WERI-Rb-1 (cell line): ENCODE measurements around the gene HTT-AS.
"Not testable (repeated sequence)": the region's sequence is repeated elsewhere in the genome, so short reads cannot be mapped to it uniquely, and the experiment has no call there.

Experiments used
- DNase-seq: peaks from one replicate; pipeline ENCODE4 v3.0.0-alpha.2; 2020
- H3K27ac ChIP-seq: fragments of 250-450 bp; sonication (Bioruptor Pico); 2 replicates; pipeline ENCODE4 v1.5.1; 2020; ENCODE audit warnings: mild to moderate bottlenecking, moderate library complexity
- H3K27me3 ChIP-seq: fragments of 250-450 bp; sonication (Bioruptor Pico); 2 replicates; pipeline ENCODE4 v1.5.1; 2021; ENCODE audit warnings: mild to moderate bottlenecking, low read depth, moderate library complexity; ENCODE audit not compliant: insufficient read depth, severe bottlenecking
- H3K36me3 ChIP-seq: fragments of 250-450 bp; sonication (Bioruptor Pico); 2 replicates; pipeline ENCODE4 v1.5.1; 2020; ENCODE audit warnings: mild to moderate bottlenecking, moderate library complexity
- H3K4me3 ChIP-seq: 2 replicates; pipeline ENCODE4 v1.5.1; 2011; ENCODE audit warnings: low read depth, mild to moderate bottlenecking, control low read depth, low read length
- H3K9me3 ChIP-seq: fragments of 250-450 bp; sonication (Bioruptor Pico); 2 replicates; pipeline ENCODE4 v1.5.1; 2021; ENCODE audit warnings: mild to moderate bottlenecking, moderate library complexity; ENCODE audit not compliant: severe bottlenecking
- TF ChIP-seq, protein P1 (sequence below): IDR thresholded peaks from 2 replicates; pipeline ENCODE4 v1.5.1; 2011; ENCODE audit warnings: low read depth, mild to moderate bottlenecking, control low read depth, inconsistent platforms, low read length

HTT-AS gene

DNA sequence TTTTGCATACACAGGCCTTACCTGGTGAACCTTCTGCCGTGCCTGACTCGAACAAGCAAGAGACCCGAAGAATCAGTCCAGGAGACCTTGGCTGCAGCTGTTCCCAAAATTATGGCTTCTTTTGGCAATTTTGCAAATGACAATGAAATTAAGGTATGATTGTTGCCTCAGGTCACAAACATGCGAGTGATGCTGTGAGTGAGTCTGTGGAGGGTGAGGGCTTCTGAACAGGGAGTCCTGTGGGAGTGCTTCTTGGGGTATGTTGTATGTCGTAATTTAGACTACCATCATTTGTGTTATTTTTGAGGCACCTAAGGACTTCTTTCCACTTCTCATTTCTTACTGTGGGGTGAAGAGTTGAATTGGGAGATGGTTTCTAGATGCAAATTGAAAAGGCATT is 32.9 kb upstream of the HTT-AS start:
- DNase-seq: no peak
- Histone ChIP-seq H3K36me3 (peaks cover 90% of the 10 kb centered on the region), H3K27me3 (no peaks in the 10 kb centered on the region), H3K27ac (no peak overlapping the region), H3K9me3 (no peaks in the 10 kb centered on the region), H3K4me3 (no peak overlapping the region)
- TF ChIP-seq, protein P1, sequence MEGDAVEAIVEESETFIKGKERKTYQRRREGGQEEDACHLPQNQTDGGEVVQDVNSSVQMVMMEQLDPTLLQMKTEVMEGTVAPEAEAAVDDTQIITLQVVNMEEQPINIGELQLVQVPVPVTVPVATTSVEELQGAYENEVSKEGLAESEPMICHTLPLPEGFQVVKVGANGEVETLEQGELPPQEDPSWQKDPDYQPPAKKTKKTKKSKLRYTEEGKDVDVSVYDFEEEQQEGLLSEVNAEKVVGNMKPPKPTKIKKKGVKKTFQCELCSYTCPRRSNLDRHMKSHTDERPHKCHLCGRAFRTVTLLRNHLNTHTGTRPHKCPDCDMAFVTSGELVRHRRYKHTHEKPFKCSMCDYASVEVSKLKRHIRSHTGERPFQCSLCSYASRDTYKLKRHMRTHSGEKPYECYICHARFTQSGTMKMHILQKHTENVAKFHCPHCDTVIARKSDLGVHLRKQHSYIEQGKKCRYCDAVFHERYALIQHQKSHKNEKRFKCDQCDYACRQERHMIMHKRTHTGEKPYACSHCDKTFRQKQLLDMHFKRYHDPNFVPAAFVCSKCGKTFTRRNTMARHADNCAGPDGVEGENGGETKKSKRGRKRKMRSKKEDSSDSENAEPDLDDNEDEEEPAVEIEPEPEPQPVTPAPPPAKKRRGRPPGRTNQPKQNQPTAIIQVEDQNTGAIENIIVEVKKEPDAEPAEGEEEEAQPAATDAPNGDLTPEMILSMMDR: no peak

DNA sequence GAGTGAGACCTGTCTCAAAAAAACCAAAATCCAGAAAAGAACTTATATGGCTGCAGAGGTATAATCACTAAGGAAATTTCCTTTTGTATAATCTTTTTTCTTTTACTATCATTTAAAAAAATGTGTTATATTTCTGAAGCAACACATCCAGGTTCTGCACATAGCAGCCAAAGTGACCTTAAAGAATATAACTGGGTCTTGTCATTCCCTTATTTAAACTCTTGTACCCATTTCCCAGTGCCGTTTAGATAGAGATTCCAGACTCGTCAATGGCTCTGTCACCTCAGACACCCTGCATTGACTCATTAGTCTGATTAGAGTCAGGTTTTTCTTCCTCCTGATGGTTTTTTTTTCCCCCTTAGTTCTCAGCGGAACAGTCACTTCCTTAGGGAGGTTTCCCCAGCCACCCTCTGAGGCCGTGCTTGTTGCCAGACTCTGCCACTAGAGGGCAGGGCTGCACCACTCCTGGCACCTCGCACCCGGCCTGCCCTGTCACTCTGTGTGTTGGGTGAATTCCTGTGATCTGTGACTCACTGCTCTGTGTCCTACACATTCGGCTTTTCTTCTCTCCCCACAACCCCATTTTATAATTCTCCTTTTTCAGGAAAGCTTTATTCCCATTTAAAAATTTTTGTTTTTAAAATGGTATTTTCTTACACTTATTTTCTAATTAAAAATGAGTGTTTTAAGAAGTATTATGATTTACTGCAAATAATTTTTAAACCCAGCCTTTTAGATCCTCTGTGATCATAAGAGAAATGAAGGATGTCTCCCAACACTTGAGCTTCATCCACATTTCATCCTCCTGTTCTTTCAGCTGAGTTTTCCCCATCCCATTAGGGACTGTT is 32.2 kb upstream of the HTT-AS start:
- peak; percentile 79 for DNase-seq
- Histone ChIP-seq H3K4me3 (no peak overlapping the region), H3K27ac (no peak overlapping the region; the same call in 1 of the 2 replicates), H3K27me3 (no peaks in the 10 kb centered on the region), H3K36me3 (peaks cover 90% of the 10 kb centered on the region), H3K9me3 (no peaks in the 10 kb centered on the region)
- TF ChIP-seq, protein P1: peak; percentile 98

DNA sequence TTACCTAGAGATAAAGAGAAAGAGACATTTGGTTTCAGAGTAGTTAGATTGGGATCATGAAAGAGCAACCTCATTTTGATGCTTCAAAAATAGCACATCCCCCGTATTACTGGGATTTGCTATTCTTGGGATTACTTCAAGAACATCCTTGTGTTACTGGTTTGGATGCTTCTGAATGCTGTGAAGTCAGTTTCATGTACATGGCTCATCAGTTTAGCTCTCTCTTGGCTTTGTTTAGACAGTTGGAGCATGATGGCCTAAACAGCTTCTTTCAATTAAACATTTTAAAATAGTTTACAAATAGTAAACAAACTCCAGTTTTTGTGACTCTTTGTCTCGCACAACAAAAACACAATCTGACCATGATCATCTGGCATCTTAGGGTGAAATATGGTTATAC is 24.0 kb upstream of the HTT-AS start:
- H3K27ac ChIP-seq: no peak overlapping the region
- no peaks in the 10 kb centered on the region for H3K27me3 ChIP-seq
- TF ChIP-seq, protein P1: no peak
- H3K9me3 ChIP-seq: no peaks in the 10 kb centered on the region
- peaks cover 38% of the 10 kb centered on the region for H3K36me3 ChIP-seq
- H3K4me3 ChIP-seq: no peak overlapping the region
- DNase-seq: no peak

DNA sequence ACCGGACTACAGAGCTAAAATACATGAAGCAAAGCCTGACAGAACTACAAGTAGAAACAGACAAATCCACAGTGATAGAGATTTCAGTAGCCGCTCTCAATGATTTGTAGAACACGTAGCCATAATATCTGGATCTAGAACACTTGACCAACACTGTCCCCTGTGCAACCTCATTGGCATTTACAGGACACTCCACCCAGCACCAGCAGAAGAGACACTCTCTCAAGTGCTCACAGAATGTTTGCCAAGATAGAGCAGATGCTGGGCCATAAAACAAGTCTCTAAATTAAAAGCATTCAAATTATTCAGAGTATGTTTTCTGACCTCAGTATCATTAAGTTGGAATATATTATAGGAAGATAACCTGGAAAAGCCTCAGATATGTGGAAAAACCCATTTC is 21.9 kb upstream of the HTT-AS start:
- H3K9me3 ChIP-seq: no peaks in the 10 kb centered on the region
- H3K4me3 ChIP-seq: no peak overlapping the region
- no peak for DNase-seq
- H3K27ac ChIP-seq: no peak overlapping the region
- TF ChIP-seq, protein P1: no peak
- H3K27me3 ChIP-seq: no peaks in the 10 kb centered on the region
- peaks cover 23% of the 10 kb centered on the region for H3K36me3 ChIP-seq

DNA sequence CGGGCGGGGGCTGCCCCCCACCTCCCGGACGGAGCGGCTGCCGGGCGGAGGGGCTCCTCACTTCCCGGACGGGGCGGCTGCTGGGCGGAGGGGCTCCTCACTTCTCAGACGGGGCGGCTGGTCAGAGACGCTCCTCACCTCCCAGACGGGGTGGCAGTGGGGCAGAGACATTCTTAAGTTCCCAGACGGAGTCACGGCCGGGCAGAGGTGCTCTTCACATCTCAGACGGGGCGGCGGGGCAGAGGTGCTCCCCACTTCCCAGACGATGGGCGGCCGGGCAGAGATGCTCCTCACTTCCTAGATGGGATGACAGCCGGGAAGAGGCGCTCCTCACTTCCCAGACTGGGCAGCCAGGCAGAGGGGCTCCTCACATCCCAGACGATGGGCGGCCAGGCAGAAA is 20.4 kb upstream of the HTT-AS start:
- not testable (repeated sequence) for H3K9me3 ChIP-seq, H3K27ac ChIP-seq, H3K27me3 ChIP-seq, H3K4me3 ChIP-seq, DNase-seq
- H3K36me3 ChIP-seq: peaks cover 10% of the 10 kb centered on the region

DNA sequence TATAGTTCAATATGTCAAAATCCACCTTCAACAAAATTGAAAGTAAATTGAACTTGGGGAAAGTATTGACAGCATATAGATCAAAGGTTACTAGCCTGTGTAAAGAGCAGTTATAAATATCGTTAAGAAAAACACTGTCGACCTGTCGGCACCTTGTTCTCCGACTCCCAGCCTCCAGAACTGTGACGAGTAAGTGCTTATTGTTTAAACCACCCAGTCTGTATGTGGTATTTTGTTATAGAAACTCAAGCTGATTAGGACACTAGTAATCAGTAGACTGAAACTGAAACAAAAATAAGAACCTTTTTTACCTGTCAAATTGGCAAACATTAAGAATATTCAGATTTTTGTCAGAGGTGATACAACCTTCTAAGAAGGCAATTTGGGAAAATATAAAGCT is 17.1 kb upstream of the HTT-AS start:
- Histone ChIP-seq H3K36me3 (peaks cover 34% of the 10 kb centered on the region), H3K9me3 (no peaks in the 10 kb centered on the region), H3K27ac (no peak overlapping the region), H3K27me3 (no peaks in the 10 kb centered on the region), H3K4me3 (no peak overlapping the region)
- TF ChIP-seq, protein P1: no peak
- no peak for DNase-seq
